CD14-positive monocyte (primary cell): ENCODE results near the gene COPB1. TPM values are rescaled to one million over a fixed set of nuclear protein-coding genes. Genes with fewer than 3 reads are reported as not detected.

ENCODE experiments used
- DNase-seq, 3 donors: peaks; one replicate each; pipeline ENCODE4 v3.0.0-alpha.2; 2011 to 2022
- H2AFZ ChIP-seq: 2 replicates; pipeline ENCODE4 v1.6.0; 2012; ENCODE audit warnings: mild to moderate bottlenecking, low read depth, low read length, inconsistent platforms; ENCODE audit not compliant: insufficient read depth, poor library complexity, severe bottlenecking
- H3K27ac ChIP-seq, 2 donors: 1 replicate in 1 of 2; 2 replicates in 1 of 2; pipeline ENCODE4 v1.5.1; 2012 to 2013; ENCODE audit warnings: low read length in 2 of 2, control low read depth in 1 of 2, inconsistent platforms in 1 of 2, low read depth in 1 of 2, mild to moderate bottlenecking in 1 of 2
- H3K27me3 ChIP-seq, 2 donors: one replicate each; pipeline versions ENCODE4 v1.6.0 to v1.6.1; 2011 to 2013; ENCODE audit warnings: low read length in 2 of 2; ENCODE audit not compliant: control insufficient read depth in 2 of 2, insufficient read depth in 2 of 2
- H3K36me3 ChIP-seq, 2 donors: replicated peaks in 1 of 2; 1 replicate in 1 of 2; 2 replicates in 1 of 2; pipeline versions ENCODE4 v1.5.1 to v1.6.1; 2012 to 2013; ENCODE audit warnings: low read length in 2 of 2, control low read depth in 1 of 2, inconsistent platforms in 1 of 2, mild to moderate bottlenecking in 1 of 2; ENCODE audit not compliant: insufficient read depth in 2 of 2, control insufficient read depth in 1 of 2
- H3K4me1 ChIP-seq, 2 donors: 1 replicate in 1 of 2; 2 replicates in 1 of 2; pipeline versions ENCODE4 v1.5.1 to v1.6.1; 2012 to 2013; ENCODE audit warnings: low read length in 2 of 2, control low read depth in 1 of 2, inconsistent platforms in 1 of 2, mild to moderate bottlenecking in 1 of 2, moderate library complexity in 1 of 2; ENCODE audit not compliant: insufficient read depth in 2 of 2, control insufficient read depth in 1 of 2
- H3K4me2 ChIP-seq: replicated peaks from 2 replicates; pipeline ENCODE3; 2012; ENCODE audit warnings: low read length, moderate library complexity, mild to moderate bottlenecking; ENCODE audit not compliant: poor library complexity, severe bottlenecking; ENCODE audit errors: extremely low read depth
- H3K4me3 ChIP-seq, 3 experiments: fragments of 200-600 bp in 1 of 3; sonication (generic) in 1 of 3; replicated peaks in 1 of 3; 1 replicate in 2 of 3; 2 replicates in 1 of 3; pipeline ENCODE4 v1.5.1; 2011 to 2013; ENCODE audit warnings: low read length in 3 of 3, mild to moderate bottlenecking in 3 of 3, control low read depth in 2 of 3, low read depth in 2 of 3, inconsistent platforms in 1 of 3, moderate library complexity in 1 of 3
- H3K79me2 ChIP-seq: 2 replicates; pipeline ENCODE4 v1.6.0; 2012; ENCODE audit warnings: mild to moderate bottlenecking, control low read depth, inconsistent platforms, low read length, moderate library complexity; ENCODE audit not compliant: insufficient read depth
- H3K9ac ChIP-seq: 2 replicates; pipeline ENCODE4 v1.6.0; 2017; ENCODE audit warnings: low read length, mild to moderate bottlenecking; ENCODE audit not compliant: insufficient read depth, poor library complexity, severe bottlenecking
- H3K9me3 ChIP-seq, 2 donors: replicated peaks in 1 of 2; 1 replicate in 1 of 2; 2 replicates in 1 of 2; pipeline versions ENCODE4 v1.5.1 to v1.6.1; 2012 to 2013; ENCODE audit warnings: low read length in 2 of 2, control low read depth in 1 of 2; ENCODE audit not compliant: control insufficient read depth in 1 of 2, insufficient read depth in 1 of 2
- H4K20me1 ChIP-seq: 2 replicates; pipeline ENCODE4 v1.6.0; 2012; ENCODE audit warnings: mild to moderate bottlenecking, low read length, control low read depth, moderate library complexity; ENCODE audit not compliant: insufficient read depth
- H3K27ac Mint-ChIP-seq, 7 donors: one replicate each; pipeline ENCODE4 v1.8.0; 2020; ENCODE audit warnings: mild to moderate bottlenecking in 7 of 7, mixed read lengths in 7 of 7, moderate library complexity in 6 of 7, inconsistent platforms in 2 of 7
- H3K27me3 Mint-ChIP-seq, 3 donors: one replicate each; pipeline ENCODE4 v1.8.0; 2021 to 2022; ENCODE audit warnings: low read depth in 3 of 3, mild to moderate bottlenecking in 3 of 3, mixed read lengths in 3 of 3, moderate library complexity in 3 of 3, inconsistent platforms in 1 of 3
- H3K36me3 Mint-ChIP-seq, 2 donors: one replicate each; pipeline ENCODE4 v1.8.0; 2020; ENCODE audit warnings: mixed read lengths in 2 of 2, inconsistent platforms in 1 of 2, mild to moderate bottlenecking in 1 of 2
- H3K4me1 Mint-ChIP-seq: one replicate; pipeline ENCODE4 v1.8.0; 2020; ENCODE audit warnings: mild to moderate bottlenecking, mixed read lengths
- H3K4me3 Mint-ChIP-seq, 2 donors: one replicate each; pipeline ENCODE4 v1.8.0; 2020; ENCODE audit warnings: mild to moderate bottlenecking in 2 of 2, mixed read lengths in 2 of 2, moderate library complexity in 1 of 2
- H3K9me3 Mint-ChIP-seq, 7 donors: one replicate each; pipeline ENCODE4 v1.8.0; 2020 to 2022; ENCODE audit warnings: mixed read lengths in 7 of 7, mild to moderate bottlenecking in 6 of 7, moderate library complexity in 6 of 7, inconsistent platforms in 2 of 7
- WGBS: methylation state at CpG from one replicate; pipeline ENCODE4 v1.1.5; 2013; ENCODE audit warnings: missing lambda C conversion rate; ENCODE audit not compliant: insufficient coverage; 5-methylcytosine and 5-hydroxymethylcytosine counted together
- intact Hi-C, 2 donors: fragments of 100-400 bp; cut with micrococcal nuclease; formaldehyde crosslinking; loops; one replicate each; pipeline versions ENCODE4 v1.15.0 to v1.15.1; 2023
- polyA plus RNA-seq, 3 donors: library from polyadenylated mRNA; depleted of rRNA in 1 of 3; unstranded in 2 of 3; stranded (reverse) in 1 of 3; fragments of 300-500 nt in 2 of 3; fragments of >200 nt in 1 of 3; fragmentation: Illumina TruSeq in 2 of 3; gene quantifications; 1 replicate in 2 of 3; 2 replicates in 1 of 3; pipeline ENCODE4 v1.2.3, GENCODE V29; 2012 to 2021
- TF ChIP-seq, protein P1 (sequence below): fragments of 200-600 bp; IDR thresholded peaks from one replicate; pipeline ENCODE4 v1.8.0; 2022; ENCODE audit warnings: antibody characterized with exemption, mild to moderate bottlenecking

COPB1 gene
- polyA plus RNA-seq, 3 donors, result 37.8 to 108 (median 87.1) TPM

DNA sequence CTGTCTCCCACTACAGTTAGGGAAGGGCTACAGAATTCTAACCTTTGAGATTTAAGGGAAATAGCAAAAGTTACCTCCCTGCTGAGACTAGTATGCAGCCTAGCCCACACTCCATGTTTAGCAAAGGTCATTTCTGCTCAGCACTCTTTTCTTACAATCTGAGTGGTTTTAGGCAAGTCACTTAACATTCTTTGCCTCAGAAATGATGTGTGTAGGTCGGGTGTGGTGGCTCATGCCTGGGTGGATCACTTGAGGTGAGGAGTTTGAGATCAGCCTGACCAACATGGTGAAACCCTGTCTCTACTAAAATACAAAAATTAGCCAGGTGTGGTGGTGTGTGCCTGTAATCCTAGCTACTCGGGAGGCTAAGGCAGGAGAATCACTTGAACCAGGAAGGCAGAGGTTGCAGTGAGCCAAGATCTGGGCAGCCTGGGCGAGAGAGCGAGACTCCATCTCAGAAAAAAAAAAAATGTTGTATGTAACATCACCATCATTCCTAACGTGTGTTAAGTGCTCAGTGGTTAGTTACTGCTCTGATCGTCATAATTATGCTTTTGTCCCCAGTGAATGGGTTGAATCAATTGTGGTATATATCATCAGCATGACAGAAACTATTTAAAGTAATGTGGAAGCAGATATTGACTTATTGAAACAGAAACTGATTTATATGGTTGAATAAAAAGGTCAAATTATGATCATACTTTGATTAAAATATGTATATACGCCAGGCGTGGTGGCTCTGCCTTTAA is 55.0 kb downstream of the COPB1 start:
- H2AFZ ChIP-seq, result no peak overlapping the region
- H3K4me1 Mint-ChIP-seq, result no peaks in the 10 kb centered on the region
- WGBS, result 100% methylated on average over 3 of the region's 8 CpGs
- no peaks in the 10 kb centered on the region for H3K4me1 ChIP-seq
- H3K4me2 ChIP-seq, result no peak overlapping the region
- TF ChIP-seq, protein P1, sequence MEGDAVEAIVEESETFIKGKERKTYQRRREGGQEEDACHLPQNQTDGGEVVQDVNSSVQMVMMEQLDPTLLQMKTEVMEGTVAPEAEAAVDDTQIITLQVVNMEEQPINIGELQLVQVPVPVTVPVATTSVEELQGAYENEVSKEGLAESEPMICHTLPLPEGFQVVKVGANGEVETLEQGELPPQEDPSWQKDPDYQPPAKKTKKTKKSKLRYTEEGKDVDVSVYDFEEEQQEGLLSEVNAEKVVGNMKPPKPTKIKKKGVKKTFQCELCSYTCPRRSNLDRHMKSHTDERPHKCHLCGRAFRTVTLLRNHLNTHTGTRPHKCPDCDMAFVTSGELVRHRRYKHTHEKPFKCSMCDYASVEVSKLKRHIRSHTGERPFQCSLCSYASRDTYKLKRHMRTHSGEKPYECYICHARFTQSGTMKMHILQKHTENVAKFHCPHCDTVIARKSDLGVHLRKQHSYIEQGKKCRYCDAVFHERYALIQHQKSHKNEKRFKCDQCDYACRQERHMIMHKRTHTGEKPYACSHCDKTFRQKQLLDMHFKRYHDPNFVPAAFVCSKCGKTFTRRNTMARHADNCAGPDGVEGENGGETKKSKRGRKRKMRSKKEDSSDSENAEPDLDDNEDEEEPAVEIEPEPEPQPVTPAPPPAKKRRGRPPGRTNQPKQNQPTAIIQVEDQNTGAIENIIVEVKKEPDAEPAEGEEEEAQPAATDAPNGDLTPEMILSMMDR, result no peak
- H3K4me3 ChIP-seq, result no peak overlapping the region
- H3K36me3 Mint-ChIP-seq, result no peaks in the 10 kb centered on the region
- no peak for DNase-seq
- no peaks in the 10 kb centered on the region for H4K20me1 ChIP-seq
- H3K9ac ChIP-seq, result no peak overlapping the region
- no peaks in the 10 kb centered on the region for H3K27me3 Mint-ChIP-seq
- H3K27ac Mint-ChIP-seq, result no peak overlapping the region
- no peaks in the 10 kb centered on the region for H3K27me3 ChIP-seq
- intact Hi-C loops, result no loop called here
- H3K79me2 ChIP-seq, result no peaks in the 10 kb centered on the region
- H3K9me3 Mint-ChIP-seq, result peaks cover 0 to 4% (median 0%) of the 10 kb centered on the region in 7 donors
- no peaks in the 10 kb centered on the region for H3K36me3 ChIP-seq
- no peak overlapping the region for H3K27ac ChIP-seq
- H3K9me3 ChIP-seq, result no peaks in the 10 kb centered on the region
- H3K4me3 Mint-ChIP-seq, result no peak overlapping the region

DNA sequence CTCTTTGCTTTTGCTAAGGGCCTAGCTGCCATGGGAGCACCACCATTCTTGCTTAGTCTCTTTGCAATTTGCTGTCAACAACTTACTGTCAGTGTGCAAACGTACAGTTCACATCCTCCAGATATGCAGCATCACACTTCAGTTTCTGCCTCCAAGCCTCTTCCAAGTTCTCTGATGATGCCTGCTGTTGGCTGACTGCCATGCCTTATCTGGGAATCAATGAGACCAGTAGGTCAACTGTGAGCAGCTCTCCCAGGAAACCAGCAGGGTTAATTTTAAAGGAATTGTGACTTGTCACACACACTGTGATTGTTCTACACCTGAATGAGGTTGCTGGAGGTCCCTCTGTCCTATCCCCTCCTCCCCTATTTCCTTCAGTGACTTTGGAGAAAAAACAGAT is 56.0 kb downstream of the COPB1 start:
- Histone ChIP-seq H3K36me3 (no peaks in the 10 kb centered on the region), H3K79me2 (no peaks in the 10 kb centered on the region), H2AFZ (no peak overlapping the region), H3K4me1 (no peaks in the 10 kb centered on the region), H3K27ac (no peak overlapping the region), H3K9ac (no peak overlapping the region), H3K9me3 (no peaks in the 10 kb centered on the region), H3K4me2 (no peak overlapping the region), H4K20me1 (no peaks in the 10 kb centered on the region), H3K4me3 (no peak overlapping the region), H3K27me3 (no peaks in the 10 kb centered on the region)
- TF ChIP-seq, protein P1, result no peak
- no peak for DNase-seq
- WGBS, result 92% methylated on average over 1 of the region's 1 CpG
- Mint-ChIP-seq H3K36me3 (no peaks in the 10 kb centered on the region), H3K4me1 (peaks cover 4% of the 10 kb centered on the region), H3K27me3 (peaks cover 0 to under 1% (median 0%) of the 10 kb centered on the region in 3 donors), H3K9me3 (peaks cover 0 to 5% (median 0%) of the 10 kb centered on the region in 7 donors), H3K27ac (peak overlapping the region in 1 of 7 donors; percentile 5), H3K4me3 (no peak overlapping the region)
- intact Hi-C loops, result no loop called here
